ENCODE data around the gene ADGRL3.
"Not testable (repeated sequence)": the region's sequence is repeated elsewhere in the genome, so short reads cannot be mapped to it uniquely, and the experiment has no call there.

ADGRL3 gene

GRCh38 chr4:61293707-61294400 is 93.7 kb downstream of the ADGRL3 start:
- DNase-seq = no peak

- no peak for DNase-seq
Observed at GRCh38 chr4:61294936-61295335, 94.8 kb downstream of the ADGRL3 start.

GRCh38 chr4:61296144-61296543 is 96.0 kb downstream of the ADGRL3 start:
- no peak for DNase-seq

GRCh38 chr4:61298178-61298740 is 98.1 kb downstream of the ADGRL3 start:
- no peak for DNase-seq

- DNase-seq = no peak
Observed at GRCh38 chr4:61299316-61299715, 99.2 kb downstream of the ADGRL3 start.

GRCh38 chr4:61300266-61300844 is 100.2 kb downstream of the ADGRL3 start:
- no peak for DNase-seq

- peak; percentile 84 for DNase-seq
Observed at GRCh38 chr4:61301271-61301670, 101.1 kb downstream of the ADGRL3 start.

GRCh38 chr4:61308033-61308432 is 107.9 kb downstream of the ADGRL3 start:
- no peak for DNase-seq

GRCh38 chr4:61309616-61310015 is 109.5 kb downstream of the ADGRL3 start:
- peak; percentile 94 for DNase-seq

- no peak for DNase-seq
Observed at GRCh38 chr4:61312526-61312925, 112.4 kb downstream of the ADGRL3 start.

GRCh38 chr4:61318431-61318830 is 118.3 kb downstream of the ADGRL3 start:
- DNase-seq = no peak

GRCh38 chr4:61319156-61319555 is 119.0 kb downstream of the ADGRL3 start:
- DNase-seq = no peak

- no peak for DNase-seq
Observed at GRCh38 chr4:61320154-61320553, 120.0 kb downstream of the ADGRL3 start.

GRCh38 chr4:61320631-61321030 is 120.5 kb downstream of the ADGRL3 start:
- DNase-seq = no peak

GRCh38 chr4:61332693-61333092 is 132.6 kb downstream of the ADGRL3 start:
- no peak for DNase-seq

- no peak for DNase-seq
Observed at GRCh38 chr4:61333490-61333889, 133.4 kb downstream of the ADGRL3 start.

GRCh38 chr4:61335241-61335763 is 135.2 kb downstream of the ADGRL3 start:
- no peak for DNase-seq

GRCh38 chr4:61336488-61336887 is 136.4 kb downstream of the ADGRL3 start:
- peak; percentile 51 for DNase-seq

- DNase-seq = no peak
Observed at GRCh38 chr4:61336916-61337315, 136.8 kb downstream of the ADGRL3 start.

- DNase-seq = no peak
Observed at GRCh38 chr4:61342061-61342460, 141.9 kb downstream of the ADGRL3 start.

- no peak for DNase-seq
Observed at GRCh38 chr4:61350932-61351331, 150.8 kb downstream of the ADGRL3 start.

GRCh38 chr4:61356696-61357095 is 156.6 kb downstream of the ADGRL3 start:
- DNase-seq = no peak

- no peak for DNase-seq
Observed at GRCh38 chr4:61359301-61359700, 159.2 kb downstream of the ADGRL3 start.

GRCh38 chr4:61372817-61373216 is 172.7 kb downstream of the ADGRL3 start:
- DNase-seq = not testable (repeated sequence)

All from NCI-H446 treated with DMSO at 0.1 percent for 48 hours (cell line).